Lower leg skin (tissue), 4 donors: Measurements from ENCODE around the gene CCT6A. TPM values are rescaled to one million over a fixed set of nuclear protein-coding genes. Genes with fewer than 3 reads are reported as not detected.
"Not testable (repeated sequence)": the region's sequence is repeated elsewhere in the genome, so short reads cannot be mapped to it uniquely, and the experiment has no call there.

Source experiments
- DNase-seq, 2 donors: peaks; one replicate each; pipeline ENCODE4 v3.0.0-alpha.2; 2019; ENCODE audit warnings: low spot score in 2 of 2
- H3K4me3 ChIP-seq: fragments of 200-600 bp; sonication (generic); 2 replicates; pipeline ENCODE4 v1.5.1; 2017; ENCODE audit warnings: mild to moderate bottlenecking, low read depth; ENCODE audit not compliant: poor library complexity, severe bottlenecking
- POLR2A ChIP-seq, 2 donors: fragments of 450-650 bp; IDR thresholded peaks; one replicate each; pipeline ENCODE4 v1.6.1; 2016 to 2017; ENCODE audit warnings: antibody characterized with exemption in 2 of 2, mild to moderate bottlenecking in 1 of 2, moderate library complexity in 1 of 2
- WGBS, 2 donors: methylation state at CpG; one replicate each; pipeline ENCODE4 v1.1.5; 2018; 5-methylcytosine and 5-hydroxymethylcytosine counted together
- intact Hi-C: fragments of 100-400 bp; cut with DNase I; formaldehyde crosslinking; loops from one replicate; pipeline ENCODE4 v1.15.0; 2023; ENCODE audit warnings: low total_unique reads
- total RNA-seq, 4 donors: library from RNA; depleted of rRNA; stranded (reverse); fragments of >200 nt; gene quantifications; one replicate each; pipeline ENCODE4 v1.1.0, GENCODE V29; 2016
- TF ChIP-seq, protein P1 (sequence below), 3 donors: fragments of 450-650 bp; IDR thresholded peaks; one replicate each; pipeline ENCODE4 v1.5.1; 2016; ENCODE audit warnings: antibody characterized with exemption in 3 of 3, mild to moderate bottlenecking in 3 of 3, moderate library complexity in 2 of 3

Gene CCT6A
- total RNA-seq, 4 donors from 2014 or later = 56.9 to 79.2 (median 70.4) TPM

DNA sequence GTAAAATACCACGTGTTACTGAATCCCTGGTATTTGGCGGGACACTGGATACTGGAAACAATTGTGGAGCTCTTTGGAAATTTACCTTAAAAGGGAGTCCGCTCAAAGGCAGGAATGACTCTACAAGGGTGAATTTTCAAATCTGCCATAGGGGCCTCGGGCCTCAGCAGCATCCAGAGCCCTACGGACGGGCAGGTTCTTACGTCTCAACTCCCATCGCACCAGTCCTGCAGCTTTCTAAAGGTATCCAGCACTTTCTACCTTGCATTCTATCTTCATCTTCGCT lies 569 bp upstream of the CCT6A start:
- 0 to 1% methylated on average over 8 to 9 of the region's 9 CpGs for WGBS, 2 donors
- DNase-seq = no peak

DNA sequence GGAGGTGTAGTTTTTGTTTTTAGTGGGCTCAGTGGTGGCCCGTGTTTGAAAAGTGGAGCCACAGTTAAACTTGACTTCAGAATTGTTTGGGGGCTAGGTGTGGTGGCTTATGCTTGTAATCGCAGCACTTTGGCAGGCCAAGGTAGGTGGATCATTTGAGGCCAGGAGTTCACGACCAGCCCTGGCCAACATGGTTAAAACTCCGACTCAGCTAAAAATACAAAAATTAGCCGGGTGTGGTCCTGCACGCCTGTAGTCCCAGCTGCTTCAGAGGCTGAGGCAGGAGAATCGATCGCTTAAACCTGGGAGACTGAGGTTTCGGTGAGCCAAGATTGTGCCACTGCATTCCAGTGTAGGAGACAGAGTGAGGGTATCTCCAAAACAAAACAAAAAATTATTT lies 1.8 kb downstream of the CCT6A start:
- DNase-seq = no peak
- WGBS, 2 donors = 75 to 81% methylated on average over 9 of the region's 9 CpGs
- TF ChIP-seq POLR2A (IDR thresholded peaks at IDR 0.05) = no peak
- TF ChIP-seq, protein P1, sequence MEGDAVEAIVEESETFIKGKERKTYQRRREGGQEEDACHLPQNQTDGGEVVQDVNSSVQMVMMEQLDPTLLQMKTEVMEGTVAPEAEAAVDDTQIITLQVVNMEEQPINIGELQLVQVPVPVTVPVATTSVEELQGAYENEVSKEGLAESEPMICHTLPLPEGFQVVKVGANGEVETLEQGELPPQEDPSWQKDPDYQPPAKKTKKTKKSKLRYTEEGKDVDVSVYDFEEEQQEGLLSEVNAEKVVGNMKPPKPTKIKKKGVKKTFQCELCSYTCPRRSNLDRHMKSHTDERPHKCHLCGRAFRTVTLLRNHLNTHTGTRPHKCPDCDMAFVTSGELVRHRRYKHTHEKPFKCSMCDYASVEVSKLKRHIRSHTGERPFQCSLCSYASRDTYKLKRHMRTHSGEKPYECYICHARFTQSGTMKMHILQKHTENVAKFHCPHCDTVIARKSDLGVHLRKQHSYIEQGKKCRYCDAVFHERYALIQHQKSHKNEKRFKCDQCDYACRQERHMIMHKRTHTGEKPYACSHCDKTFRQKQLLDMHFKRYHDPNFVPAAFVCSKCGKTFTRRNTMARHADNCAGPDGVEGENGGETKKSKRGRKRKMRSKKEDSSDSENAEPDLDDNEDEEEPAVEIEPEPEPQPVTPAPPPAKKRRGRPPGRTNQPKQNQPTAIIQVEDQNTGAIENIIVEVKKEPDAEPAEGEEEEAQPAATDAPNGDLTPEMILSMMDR (IDR thresholded peaks at IDR 0.05) = no peak
- H3K4me3 ChIP-seq = no peak overlapping the region
- intact Hi-C loops = no loop called here

More for the DNA sequence above, 569 bp upstream of the CCT6A start:
- H3K4me3 ChIP-seq = peak overlapping the region; percentile 61
- intact Hi-C loops = no loop called here
- TF ChIP-seq POLR2A (IDR thresholded peaks at IDR 0.05) = no peak
- TF ChIP-seq, protein P1 (IDR thresholded peaks at IDR 0.05) = no peak

DNA sequence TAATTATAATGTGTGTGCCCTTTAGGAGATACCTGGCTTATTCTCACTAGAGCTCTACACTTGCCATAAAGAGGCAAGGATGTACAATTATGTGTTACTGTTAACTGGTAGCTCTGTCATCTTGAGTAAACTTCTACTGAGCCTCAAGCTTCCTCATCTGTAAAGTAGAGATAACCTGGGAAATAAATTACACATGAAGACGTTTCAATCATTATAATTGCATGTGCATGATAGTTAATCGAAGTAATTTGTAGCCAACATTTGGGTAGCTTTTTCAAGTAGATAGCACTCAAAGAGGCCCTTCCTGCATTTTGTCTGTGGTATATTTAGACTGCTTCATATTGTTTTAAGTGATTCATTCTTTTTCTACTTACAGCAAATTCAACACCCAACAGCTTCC lies 2.4 kb downstream of the CCT6A start:
- 76 to 86% methylated on average over 2 of the region's 2 CpGs for WGBS, 2 donors
- TF ChIP-seq POLR2A (IDR thresholded peaks at IDR 0.05) = no peak
- TF ChIP-seq, protein P1 (IDR thresholded peaks at IDR 0.05) = no peak
- no peak for DNase-seq
- no peak overlapping the region for H3K4me3 ChIP-seq
- intact Hi-C loops = no loop called here

DNA sequence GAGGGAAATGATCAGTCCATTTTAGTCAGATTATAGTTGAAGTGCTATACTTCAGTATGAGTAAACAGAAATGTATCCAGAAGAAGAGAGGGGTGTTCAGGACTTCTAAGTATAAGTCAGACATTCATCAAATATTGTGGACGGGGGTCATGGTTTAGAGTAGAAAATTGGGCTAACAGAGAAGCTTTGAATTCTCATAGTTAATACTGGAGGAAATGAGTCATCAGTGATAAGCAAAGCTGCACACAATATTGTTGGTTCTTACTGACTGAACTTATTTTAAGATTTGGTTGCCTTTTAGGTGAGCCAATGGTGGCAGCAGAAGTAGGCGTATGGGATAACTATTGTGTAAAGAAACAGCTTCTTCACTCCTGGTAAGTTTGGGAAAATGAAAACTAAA lies 10.8 kb downstream of the CCT6A start:
- TF ChIP-seq, protein P1 (IDR thresholded peaks at IDR 0.05) = no peak
- no peak for TF ChIP-seq POLR2A (IDR thresholded peaks at IDR 0.05)
- DNase-seq = no peak
- WGBS, 2 donors = 86 to 88% methylated on average over 2 of the region's 2 CpGs
- H3K4me3 ChIP-seq = no peak overlapping the region
- intact Hi-C loops = no loop called here

DNA sequence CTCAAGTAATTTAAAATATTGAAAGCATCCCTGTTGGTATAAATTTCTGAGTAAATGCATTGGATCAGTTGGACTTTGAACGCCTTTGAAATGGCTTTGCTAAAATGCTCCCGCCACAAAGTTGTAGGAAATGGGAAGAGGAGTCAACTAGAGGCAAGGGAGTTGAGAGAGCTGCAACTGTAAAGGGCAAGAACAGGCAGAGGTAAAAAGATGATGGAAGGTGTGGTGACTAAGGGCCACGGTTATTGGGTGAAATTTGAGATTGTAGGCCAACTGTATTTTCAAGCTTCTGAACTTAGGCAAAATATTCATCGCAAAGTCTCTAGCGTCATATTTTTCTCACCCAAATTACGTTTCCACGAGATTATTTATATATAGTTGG lies 11.9 kb downstream of the CCT6A start:
- DNase-seq = peak in 1 of 2 donors; percentile 13
- intact Hi-C loops = no loop called here
- TF ChIP-seq, protein P1 (IDR thresholded peaks at IDR 0.05) = no peak
- no peak for TF ChIP-seq POLR2A (IDR thresholded peaks at IDR 0.05)
- WGBS, 2 donors = 66 to 67% methylated on average over 7 of the region's 7 CpGs
- no peak overlapping the region for H3K4me3 ChIP-seq

DNA sequence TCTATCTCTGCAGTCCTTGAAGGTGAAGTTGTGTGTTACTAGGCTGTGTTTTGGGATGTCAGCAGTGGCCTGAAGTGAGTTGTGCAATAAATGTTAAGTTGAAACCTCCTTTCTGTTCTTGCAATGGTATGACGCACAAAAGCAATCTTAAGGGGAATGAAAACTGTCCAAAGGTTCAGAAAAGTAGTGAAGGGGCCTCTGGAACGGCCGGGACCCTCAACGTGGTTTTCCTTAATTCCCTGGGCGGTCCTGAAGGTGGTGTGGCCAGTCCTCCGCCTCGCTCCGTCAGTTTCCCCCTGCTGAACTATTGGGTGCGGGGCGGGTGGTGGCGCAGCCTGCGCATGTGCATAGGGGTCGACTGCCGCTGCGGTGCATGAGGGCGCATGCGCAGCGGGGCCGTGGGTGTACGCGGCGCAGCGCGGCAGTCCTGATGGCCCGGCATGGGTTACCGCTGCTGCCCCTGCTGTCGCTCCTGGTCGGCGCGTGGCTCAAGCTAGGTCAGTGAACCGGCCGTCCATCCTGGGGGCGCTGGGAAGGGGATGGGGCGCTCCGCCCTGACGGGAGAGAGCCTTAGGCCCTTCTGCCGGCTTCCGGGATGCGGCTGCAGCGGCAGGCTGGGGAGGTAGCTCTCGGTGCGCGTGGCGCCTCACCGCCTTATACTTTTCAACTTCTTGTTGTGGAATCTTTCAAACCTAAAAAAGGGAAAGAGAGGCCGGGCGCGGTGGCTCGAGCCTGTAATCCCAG lies 12.5 kb downstream of the CCT6A start, which contains the start of gene SUMF2:
TSS of gene SUMF2 (plus strand) at position 405 of the 744 bp plus-strand sequence. CDS start at position 431, 26 bp downstream.
- intact Hi-C loops = no loop called here
- TF ChIP-seq, protein P1 (IDR thresholded peaks at IDR 0.05) = no peak
- TF ChIP-seq POLR2A (IDR thresholded peaks at IDR 0.05) = no peak
- 0% methylated on average over 31 to 49 of the region's 49 CpGs for WGBS, 2 donors
- DNase-seq = peak; percentile 84 to 98
- peak within 1 kb of the TSS; percentile 79 for H3K4me3 ChIP-seq

DNA sequence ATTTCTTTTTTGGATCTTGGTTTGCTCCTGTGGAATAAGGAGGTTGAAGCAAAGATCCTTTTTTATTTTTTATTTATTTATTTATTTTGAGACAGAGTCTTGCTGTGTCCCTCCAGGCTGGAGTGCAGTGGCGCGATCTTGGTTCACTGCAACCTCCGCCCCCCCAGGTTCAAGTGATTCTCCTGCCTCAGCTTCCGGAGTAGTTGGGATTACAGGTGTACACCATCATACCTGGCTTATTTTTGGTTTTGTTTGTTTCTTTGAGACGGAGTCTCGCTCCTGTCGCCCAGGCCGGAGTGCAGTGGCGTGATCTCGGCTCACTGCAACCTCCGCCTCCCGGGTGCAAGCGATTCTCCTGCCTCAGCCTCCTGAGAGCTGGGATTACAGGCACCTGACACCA lies 14.8 kb downstream of the CCT6A start:
- intact Hi-C loops = loop anchor here (5.0 kb wide), 1 partner anchor 244 kb away; no protein-coding TSS in a partner anchor
- DNase-seq = peak in 1 of 2 donors; percentile 17
- WGBS, 2 donors = 96 to 99% methylated on average over 13 of the region's 13 CpGs
- not testable (repeated sequence) for H3K4me3 ChIP-seq
